Hepatocyte (in vitro differentiated cells): Measurements from ENCODE around the gene AKAP6.

ENCODE experiments used
- EZH2 ChIP-seq: fragments of 200-600 bp; sonication (generic); IDR thresholded peaks from 2 replicates; pipeline ENCODE4 v1.6.1; 2016; ENCODE audit warnings: antibody characterized with exemption, mild to moderate bottlenecking, borderline replicate concordance
- EZH2phosphoT487 ChIP-seq: fragments of 200-600 bp; sonication (generic); IDR thresholded peaks from one replicate; pipeline ENCODE4 v1.6.1; 2018; ENCODE audit warnings: antibody characterized with exemption, mild to moderate bottlenecking, low read depth, moderate library complexity; ENCODE audit not compliant: unreplicated experiment, severe bottlenecking
- TF ChIP-seq, protein P1 (sequence below): fragments of 200-600 bp; sonication (generic); IDR thresholded peaks from 2 replicates; pipeline ENCODE4 v1.5.1; 2016; ENCODE audit warnings: antibody characterized with exemption, mild to moderate bottlenecking; ENCODE audit not compliant: poor library complexity

DNA sequence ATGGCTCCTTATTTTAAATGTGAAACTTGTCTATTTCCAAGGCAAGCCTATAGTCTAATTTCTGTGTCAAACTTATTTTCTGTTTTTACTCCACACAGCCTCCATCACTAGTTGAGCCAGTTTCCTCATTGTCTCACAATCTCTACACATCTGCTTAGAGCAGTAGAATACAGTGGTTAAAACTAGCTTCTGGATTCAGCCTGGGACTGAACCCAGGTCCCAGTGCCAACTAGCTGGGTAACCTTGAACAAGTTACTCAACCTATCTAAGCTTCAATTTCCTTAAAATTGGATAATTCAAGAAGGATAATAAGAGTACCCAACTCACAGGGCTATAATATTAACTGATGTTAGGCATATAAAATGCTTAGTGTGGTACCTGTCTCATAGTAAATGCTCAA is 304.8 kb downstream of the AKAP6 start:
- TF ChIP-seq, protein P1, sequence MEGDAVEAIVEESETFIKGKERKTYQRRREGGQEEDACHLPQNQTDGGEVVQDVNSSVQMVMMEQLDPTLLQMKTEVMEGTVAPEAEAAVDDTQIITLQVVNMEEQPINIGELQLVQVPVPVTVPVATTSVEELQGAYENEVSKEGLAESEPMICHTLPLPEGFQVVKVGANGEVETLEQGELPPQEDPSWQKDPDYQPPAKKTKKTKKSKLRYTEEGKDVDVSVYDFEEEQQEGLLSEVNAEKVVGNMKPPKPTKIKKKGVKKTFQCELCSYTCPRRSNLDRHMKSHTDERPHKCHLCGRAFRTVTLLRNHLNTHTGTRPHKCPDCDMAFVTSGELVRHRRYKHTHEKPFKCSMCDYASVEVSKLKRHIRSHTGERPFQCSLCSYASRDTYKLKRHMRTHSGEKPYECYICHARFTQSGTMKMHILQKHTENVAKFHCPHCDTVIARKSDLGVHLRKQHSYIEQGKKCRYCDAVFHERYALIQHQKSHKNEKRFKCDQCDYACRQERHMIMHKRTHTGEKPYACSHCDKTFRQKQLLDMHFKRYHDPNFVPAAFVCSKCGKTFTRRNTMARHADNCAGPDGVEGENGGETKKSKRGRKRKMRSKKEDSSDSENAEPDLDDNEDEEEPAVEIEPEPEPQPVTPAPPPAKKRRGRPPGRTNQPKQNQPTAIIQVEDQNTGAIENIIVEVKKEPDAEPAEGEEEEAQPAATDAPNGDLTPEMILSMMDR = no peak
- no peak for TF ChIP-seq EZH2phosphoT487
- TF ChIP-seq EZH2 = no peak
